ENCODE results near the gene ZNF385B. TPM values are rescaled to one million over a fixed set of nuclear protein-coding genes. Genes with fewer than 3 reads are reported as not detected.

ZNF385B gene
- total and polyA plus RNA-seq, 10 of the 15 experiments (the other 5 are each of a cell fraction or from before 2014, with no cell fraction given): not detected

DNA sequence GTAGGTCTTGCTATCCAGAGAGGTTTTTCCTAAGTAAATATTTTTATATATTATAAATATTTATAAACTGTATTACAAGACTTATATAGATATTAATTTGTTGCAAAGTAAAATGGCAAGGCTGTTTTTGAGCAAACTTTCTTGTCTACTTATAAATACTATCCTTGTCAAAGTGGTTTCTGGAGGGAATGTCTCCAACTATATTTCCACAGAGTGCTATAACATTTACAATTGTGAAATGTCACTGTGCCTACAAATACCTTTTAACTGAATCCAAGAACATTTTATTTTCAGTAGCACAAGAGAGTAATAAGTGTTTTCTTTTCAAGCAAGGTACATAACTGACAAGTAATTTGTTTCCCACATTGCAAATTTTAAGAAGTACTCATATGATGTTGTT lies 256.8 kb downstream of the ZNF385B start (continued):
- TF ChIP-seq, protein P1, sequence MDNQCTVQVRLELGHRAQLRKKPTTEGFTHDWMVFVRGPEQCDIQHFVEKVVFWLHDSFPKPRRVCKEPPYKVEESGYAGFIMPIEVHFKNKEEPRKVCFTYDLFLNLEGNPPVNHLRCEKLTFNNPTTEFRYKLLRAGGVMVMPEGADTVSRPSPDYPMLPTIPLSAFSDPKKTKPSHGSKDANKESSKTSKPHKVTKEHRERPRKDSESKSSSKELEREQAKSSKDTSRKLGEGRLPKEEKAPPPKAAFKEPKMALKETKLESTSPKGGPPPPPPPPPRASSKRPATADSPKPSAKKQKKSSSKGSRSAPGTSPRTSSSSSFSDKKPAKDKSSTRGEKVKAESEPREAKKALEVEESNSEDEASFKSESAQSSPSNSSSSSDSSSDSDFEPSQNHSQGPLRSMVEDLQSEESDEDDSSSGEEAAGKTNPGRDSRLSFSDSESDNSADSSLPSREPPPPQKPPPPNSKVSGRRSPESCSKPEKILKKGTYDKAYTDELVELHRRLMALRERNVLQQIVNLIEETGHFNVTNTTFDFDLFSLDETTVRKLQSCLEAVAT (IDR thresholded peaks at IDR 0.05): no peak

DNA sequence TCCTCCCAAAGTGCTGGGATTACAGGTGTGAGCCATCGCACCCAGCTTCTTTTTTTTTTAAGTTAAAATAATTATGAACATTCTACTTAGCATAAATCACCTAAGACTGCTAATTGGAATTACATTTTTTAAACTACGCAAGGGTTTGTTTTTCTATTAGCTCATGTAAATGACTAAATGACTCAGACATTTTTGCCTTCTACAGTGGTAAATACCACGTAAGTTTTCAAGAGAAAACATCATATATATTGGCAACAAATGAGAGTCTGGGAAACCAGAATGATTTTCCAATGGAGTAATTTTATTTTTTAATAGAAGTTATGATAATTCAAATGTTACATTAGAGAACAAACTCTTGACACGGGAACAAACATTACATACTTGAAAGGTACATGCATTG lies 259.0 kb downstream of the ZNF385B start:
- TF ChIP-seq, protein P2, sequence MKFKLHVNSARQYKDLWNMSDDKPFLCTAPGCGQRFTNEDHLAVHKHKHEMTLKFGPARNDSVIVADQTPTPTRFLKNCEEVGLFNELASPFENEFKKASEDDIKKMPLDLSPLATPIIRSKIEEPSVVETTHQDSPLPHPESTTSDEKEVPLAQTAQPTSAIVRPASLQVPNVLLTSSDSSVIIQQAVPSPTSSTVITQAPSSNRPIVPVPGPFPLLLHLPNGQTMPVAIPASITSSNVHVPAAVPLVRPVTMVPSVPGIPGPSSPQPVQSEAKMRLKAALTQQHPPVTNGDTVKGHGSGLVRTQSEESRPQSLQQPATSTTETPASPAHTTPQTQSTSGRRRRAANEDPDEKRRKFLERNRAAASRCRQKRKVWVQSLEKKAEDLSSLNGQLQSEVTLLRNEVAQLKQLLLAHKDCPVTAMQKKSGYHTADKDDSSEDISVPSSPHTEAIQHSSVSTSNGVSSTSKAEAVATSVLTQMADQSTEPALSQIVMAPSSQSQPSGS (IDR thresholded peaks at IDR 0.05; ENCODE audit: low read length): no peak
- TF ChIP-seq, protein P3, sequence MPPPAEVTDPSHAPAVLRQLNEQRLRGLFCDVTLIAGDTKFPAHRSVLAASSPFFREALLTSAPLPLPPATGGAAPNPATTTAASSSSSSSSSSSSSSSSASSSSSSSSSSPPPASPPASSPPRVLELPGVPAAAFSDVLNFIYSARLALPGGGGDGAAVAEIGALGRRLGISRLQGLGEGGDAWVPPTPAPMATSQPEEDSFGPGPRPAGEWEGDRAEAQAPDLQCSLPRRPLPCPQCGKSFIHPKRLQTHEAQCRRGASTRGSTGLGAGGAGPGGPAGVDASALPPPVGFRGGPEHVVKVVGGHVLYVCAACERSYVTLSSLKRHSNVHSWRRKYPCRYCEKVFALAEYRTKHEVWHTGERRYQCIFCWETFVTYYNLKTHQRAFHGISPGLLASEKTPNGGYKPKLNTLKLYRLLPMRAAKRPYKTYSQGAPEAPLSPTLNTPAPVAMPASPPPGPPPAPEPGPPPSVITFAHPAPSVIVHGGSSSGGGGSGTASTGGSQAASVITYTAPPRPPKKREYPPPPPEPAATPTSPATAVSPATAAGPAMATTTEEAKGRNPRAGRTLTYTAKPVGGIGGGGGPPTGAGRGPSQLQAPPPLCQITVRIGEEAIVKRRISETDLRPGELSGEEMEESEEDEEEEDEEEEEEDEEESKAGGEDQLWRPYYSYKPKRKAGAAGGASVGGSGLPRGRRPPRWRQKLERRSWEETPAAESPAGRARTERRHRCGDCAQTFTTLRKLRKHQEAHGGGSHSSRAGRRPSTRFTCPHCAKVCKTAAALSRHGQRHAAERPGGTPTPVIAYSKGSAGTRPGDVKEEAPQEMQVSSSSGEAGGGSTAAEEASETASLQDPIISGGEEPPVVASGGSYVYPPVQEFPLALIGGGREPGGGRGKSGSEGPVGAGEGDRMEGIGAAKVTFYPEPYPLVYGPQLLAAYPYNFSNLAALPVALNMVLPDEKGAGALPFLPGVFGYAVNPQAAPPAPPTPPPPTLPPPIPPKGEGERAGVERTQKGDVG (CRISPR knock-in tag; IDR thresholded peaks at IDR 0.05): no peak
- TF ChIP-seq SUPT20H (IDR thresholded peaks at IDR 0.05; ENCODE audit: borderline replicate concordance, control insufficient read depth, low read depth, low read length): no peak
- no peak for TF ChIP-seq HDAC6 (IDR thresholded peaks at IDR 0.05; ENCODE audit: unreplicated experiment)
- TF ChIP-seq ZNF384 (IDR thresholded peaks at IDR 0.05; ENCODE audit: borderline replicate concordance, low read depth, low read length): no peak
- TF ChIP-seq RFX5 (IDR thresholded peaks at IDR 0.05; ENCODE audit: low read depth, low read length): no peak
- no peak for TF ChIP-seq NR2F1 (conservative IDR thresholded peaks at IDR 0.05)
- TF ChIP-seq NR2C2 (IDR thresholded peaks at IDR 0.05; ENCODE audit: borderline replicate concordance, control insufficient read depth, insufficient read length, low read depth): no peak
- TF ChIP-seq JUNB (IDR thresholded peaks at IDR 0.05): no peak
- no peak for TF ChIP-seq STAT1 (conservative IDR thresholded peaks at IDR 0.05)
- TF ChIP-seq FOXK2 (IDR thresholded peaks at IDR 0.05): no peak
- in situ Hi-C loops (cut with MboI): no loop called here
- BruUV-seq (replicated peaks): no TSS peak
- Histone ChIP-seq H3K27me3 (replicated peaks in 1 of 2; ENCODE audit: control insufficient read depth in 2 of 2, insufficient read depth in 2 of 2, low read length in 1 of 2) (no peaks in the 10 kb centered on the region), H3K79me2 (ENCODE audit: control insufficient read depth, insufficient read depth, low read length) (no peaks in the 10 kb centered on the region), H2AFZ (ENCODE audit: control insufficient read depth, low read depth, low read length) (no peak overlapping the region), H3K27ac (ENCODE audit: control insufficient read depth, insufficient read depth) (no peak overlapping the region), H3K9ac (ENCODE audit: control insufficient read depth, insufficient read depth, low read length) (no peak overlapping the region), H3K9me3 (replicated peaks; ENCODE audit: control insufficient read depth, insufficient read depth, low read length) (no peaks in the 10 kb centered on the region), H3K4me1 (ENCODE audit: control insufficient read depth, insufficient read depth, low read length) (no peaks in the 10 kb centered on the region), H3K4me2 (ENCODE audit: control insufficient read depth, insufficient read depth) (no peak overlapping the region), H3K36me3 (ENCODE audit: control insufficient read depth in 2 of 2, insufficient read depth in 2 of 2, low read length in 1 of 2) (no peaks in the 10 kb centered on the region), H4K20me1 (ENCODE audit: control insufficient read depth, insufficient read depth) (no peaks in the 10 kb centered on the region), H3K4me3 (no peak overlapping the region)
- intact Hi-C loops (cut with micrococcal nuclease; ENCODE audit: unreplicated experiment): no loop called here
- ChIA-PET POLR2A (no interaction called here), CTCF (no interaction called here), SMC1A (ENCODE audit: uncharacterized antibody, unreplicated experiment) (no interaction called here), RAD21 (ENCODE audit: unreplicated experiment) (no interaction called here)
- FAIRE-seq (no peak), ATAC-seq (no peak), DNase-seq (ENCODE audit: low read depth, low spot score) (no peak)
- WGBS (ENCODE audit: insufficient coverage, insufficient replicate concordance, low lambda C conversion rate, missing lambda C conversion rate): 34% methylated on average over 4 of the region's 4 CpGs
